ENCODE data around the gene LPCAT3. TPM values are rescaled to one million over a fixed set of nuclear protein-coding genes. Genes with fewer than 3 reads are reported as not detected.

LPCAT3 gene
- total and polyA plus RNA-seq, 8 donors, result 15.0 to 116 (median 48.2) TPM

DNA sequence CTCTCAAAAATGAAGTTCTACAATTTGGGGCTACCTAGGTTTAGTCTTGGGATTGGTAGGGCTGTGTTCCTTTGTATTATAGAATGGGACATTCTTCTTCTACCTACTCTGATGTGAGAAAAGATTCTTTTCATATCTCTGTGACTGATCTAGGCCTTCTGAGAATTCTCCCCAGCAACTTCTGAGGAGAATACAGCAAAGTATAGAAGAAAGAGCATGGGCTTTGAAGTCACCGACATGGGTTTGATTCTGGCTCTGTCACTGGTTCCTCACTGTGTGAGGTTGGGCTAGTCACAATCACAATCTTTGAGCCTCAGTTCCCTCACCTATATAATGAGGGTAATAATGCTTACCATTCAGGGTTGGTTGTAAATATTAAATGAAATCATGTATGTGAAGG lies 85.5 kb downstream of the LPCAT3 start:
- TF ChIP-seq POLR2A (IDR thresholded peaks at IDR 0.05) (no peak), EP300 (IDR thresholded peaks at IDR 0.05) (no peak), POLR2AphosphoS5 (IDR thresholded peaks at IDR 0.05) (no peak)
- TF ChIP-seq, protein P1, sequence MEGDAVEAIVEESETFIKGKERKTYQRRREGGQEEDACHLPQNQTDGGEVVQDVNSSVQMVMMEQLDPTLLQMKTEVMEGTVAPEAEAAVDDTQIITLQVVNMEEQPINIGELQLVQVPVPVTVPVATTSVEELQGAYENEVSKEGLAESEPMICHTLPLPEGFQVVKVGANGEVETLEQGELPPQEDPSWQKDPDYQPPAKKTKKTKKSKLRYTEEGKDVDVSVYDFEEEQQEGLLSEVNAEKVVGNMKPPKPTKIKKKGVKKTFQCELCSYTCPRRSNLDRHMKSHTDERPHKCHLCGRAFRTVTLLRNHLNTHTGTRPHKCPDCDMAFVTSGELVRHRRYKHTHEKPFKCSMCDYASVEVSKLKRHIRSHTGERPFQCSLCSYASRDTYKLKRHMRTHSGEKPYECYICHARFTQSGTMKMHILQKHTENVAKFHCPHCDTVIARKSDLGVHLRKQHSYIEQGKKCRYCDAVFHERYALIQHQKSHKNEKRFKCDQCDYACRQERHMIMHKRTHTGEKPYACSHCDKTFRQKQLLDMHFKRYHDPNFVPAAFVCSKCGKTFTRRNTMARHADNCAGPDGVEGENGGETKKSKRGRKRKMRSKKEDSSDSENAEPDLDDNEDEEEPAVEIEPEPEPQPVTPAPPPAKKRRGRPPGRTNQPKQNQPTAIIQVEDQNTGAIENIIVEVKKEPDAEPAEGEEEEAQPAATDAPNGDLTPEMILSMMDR (IDR thresholded peaks at IDR 0.05), result no peak
- Histone ChIP-seq H3K27me3 (no peaks in the 10 kb centered on the region), H3K27ac (peak overlapping the region in 4 of 5 donors; percentile 36 to 98 (median 74)), H3K4me3 (no peak overlapping the region), H3K9me3 (no peaks in the 10 kb centered on the region), H3K36me3 (peaks cover 20 to 44% (median 36%) of the 10 kb centered on the region in 4 donors), H3K4me1 (peaks cover 37 to 91% (median 69%) of the 10 kb centered on the region in 4 donors)
- no peak for DNase-seq
- 49 to 76% (median 64%) methylated on average over 1 of the region's 1 CpG for WGBS, 5 donors
- intact Hi-C loops (cut with DNase I; ENCODE audit: low total_unique reads), result no loop called here

DNA sequence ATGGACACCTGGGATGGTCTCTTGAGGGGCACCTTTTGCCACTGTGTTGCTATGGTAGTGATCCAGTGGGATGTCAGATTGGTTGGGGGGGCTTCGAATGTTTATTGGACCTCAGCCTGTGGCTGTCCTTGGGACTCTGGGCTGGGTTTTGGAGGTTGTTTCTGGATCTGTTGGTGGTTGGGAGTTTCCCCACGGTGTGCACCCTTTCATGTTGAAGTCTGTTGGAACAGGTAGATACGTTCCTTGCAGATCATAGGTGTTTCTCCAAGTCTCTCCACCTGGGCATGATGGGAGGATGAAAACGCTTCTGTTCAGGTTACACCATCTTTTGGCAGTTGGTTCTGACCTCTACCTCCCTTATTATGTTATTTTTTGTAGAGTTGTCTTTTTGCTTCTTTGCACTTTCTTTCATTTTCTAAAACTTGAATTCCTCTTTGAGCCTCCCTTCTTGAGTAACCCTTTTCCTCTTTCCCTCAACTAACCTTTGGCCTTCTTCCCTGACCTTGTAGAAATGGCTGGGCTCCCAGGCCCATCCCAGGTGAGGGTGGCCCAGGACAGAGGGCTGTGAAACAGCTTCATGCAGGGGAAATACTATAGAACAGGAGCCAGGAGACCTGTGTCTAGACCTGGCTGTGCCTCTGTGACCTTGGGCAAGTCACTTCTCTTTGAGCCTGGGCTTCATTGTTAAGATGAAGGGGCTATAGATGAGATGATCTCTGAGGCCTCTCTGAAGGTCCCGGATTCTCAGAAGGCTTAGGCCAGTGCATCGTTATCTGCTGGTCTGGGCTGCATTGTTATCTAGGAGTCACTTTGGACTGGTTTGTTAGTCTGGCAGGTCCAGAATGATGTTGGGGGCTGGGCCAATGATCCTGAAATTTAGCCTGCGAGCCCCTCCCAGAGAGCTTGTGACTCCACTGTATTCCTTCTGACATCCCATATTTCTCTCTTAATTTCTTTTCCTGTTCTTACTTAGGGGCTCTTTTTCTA lies 88.5 kb downstream of the LPCAT3 start:
- peaks cover 9 to 22% (median 16%) of the 10 kb centered on the region in 4 donors for H3K36me3 ChIP-seq
- H3K9me3 ChIP-seq, result no peaks in the 10 kb centered on the region
- no peak for DNase-seq
- H3K4me3 ChIP-seq, result peak overlapping the region; percentile 64 to 95 (median 86)
- no peaks in the 10 kb centered on the region for H3K27me3 ChIP-seq
- intact Hi-C loops (cut with DNase I; ENCODE audit: low total_unique reads), result no loop called here
- H3K27ac ChIP-seq, result peak overlapping the region; percentile 90 to 99 (median 97)
- TF ChIP-seq POLR2A (IDR thresholded peaks at IDR 0.05), result no peak
- TF ChIP-seq EP300 (IDR thresholded peaks at IDR 0.05), result no peak
- TF ChIP-seq, protein P1 (IDR thresholded peaks at IDR 0.05), result no peak
- TF ChIP-seq POLR2AphosphoS5 (IDR thresholded peaks at IDR 0.05), result no peak
- 32 to 39% (median 34%) methylated on average over 7 of the region's 7 CpGs for WGBS, 5 donors
- peaks cover 52 to 89% (median 74%) of the 10 kb centered on the region in 4 donors for H3K4me1 ChIP-seq

DNA sequence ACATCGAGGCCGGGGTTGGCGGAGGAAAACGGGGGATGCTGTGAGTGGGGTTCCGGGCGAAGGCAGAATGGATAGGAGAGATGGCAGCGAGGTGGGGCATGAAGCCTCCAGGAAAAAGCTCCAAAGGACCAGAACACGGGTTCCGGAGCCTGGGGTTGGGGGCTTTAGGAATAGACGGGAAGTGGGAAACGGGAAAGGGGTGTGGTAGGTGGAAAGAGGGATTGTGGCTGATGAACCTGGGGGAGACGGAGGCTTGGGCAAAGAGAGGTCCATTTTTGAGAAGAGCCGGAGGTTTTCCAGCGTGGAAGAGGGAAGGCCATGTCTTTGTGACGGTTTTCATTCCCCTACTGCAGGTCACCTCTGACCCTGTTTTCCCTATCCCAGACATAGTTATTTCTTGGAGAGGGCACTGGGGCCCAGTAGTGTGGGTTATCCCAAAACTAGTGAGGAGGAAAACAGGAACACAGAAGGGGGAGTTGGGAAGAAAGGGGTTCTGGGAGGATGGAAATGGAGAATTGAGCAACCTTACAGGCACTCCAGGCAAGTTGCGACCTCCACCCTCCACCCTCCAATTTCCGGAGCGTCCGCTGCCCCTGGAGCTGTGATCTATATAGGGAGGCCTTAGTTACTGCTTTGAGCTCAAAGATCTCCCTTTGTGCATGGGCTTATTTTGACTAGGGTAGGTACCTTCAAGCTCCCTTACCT lies 89.4 kb downstream of the LPCAT3 start:
- WGBS, 5 donors, result 5 to 13% (median 9%) methylated on average over 19 of the region's 19 CpGs
- no peaks in the 10 kb centered on the region for H3K27me3 ChIP-seq
- intact Hi-C loops (cut with DNase I; ENCODE audit: low total_unique reads), result no loop called here
- H3K4me1 ChIP-seq, result peaks cover 56 to 89% (median 77%) of the 10 kb centered on the region in 4 donors
- H3K4me3 ChIP-seq, result peak overlapping the region; percentile 64 to 95 (median 86)
- peak overlapping the region; percentile 90 to 99 (median 97) for H3K27ac ChIP-seq
- no peak for TF ChIP-seq POLR2A (IDR thresholded peaks at IDR 0.05)
- TF ChIP-seq POLR2AphosphoS5 (IDR thresholded peaks at IDR 0.05), result no peak
- no peak for TF ChIP-seq EP300 (IDR thresholded peaks at IDR 0.05)
- TF ChIP-seq, protein P1 (IDR thresholded peaks at IDR 0.05), result no peak
- DNase-seq, result no peak
- H3K36me3 ChIP-seq, result peaks cover 0 to 13% (median 7%) of the 10 kb centered on the region in 4 donors
- no peaks in the 10 kb centered on the region for H3K9me3 ChIP-seq

DNA sequence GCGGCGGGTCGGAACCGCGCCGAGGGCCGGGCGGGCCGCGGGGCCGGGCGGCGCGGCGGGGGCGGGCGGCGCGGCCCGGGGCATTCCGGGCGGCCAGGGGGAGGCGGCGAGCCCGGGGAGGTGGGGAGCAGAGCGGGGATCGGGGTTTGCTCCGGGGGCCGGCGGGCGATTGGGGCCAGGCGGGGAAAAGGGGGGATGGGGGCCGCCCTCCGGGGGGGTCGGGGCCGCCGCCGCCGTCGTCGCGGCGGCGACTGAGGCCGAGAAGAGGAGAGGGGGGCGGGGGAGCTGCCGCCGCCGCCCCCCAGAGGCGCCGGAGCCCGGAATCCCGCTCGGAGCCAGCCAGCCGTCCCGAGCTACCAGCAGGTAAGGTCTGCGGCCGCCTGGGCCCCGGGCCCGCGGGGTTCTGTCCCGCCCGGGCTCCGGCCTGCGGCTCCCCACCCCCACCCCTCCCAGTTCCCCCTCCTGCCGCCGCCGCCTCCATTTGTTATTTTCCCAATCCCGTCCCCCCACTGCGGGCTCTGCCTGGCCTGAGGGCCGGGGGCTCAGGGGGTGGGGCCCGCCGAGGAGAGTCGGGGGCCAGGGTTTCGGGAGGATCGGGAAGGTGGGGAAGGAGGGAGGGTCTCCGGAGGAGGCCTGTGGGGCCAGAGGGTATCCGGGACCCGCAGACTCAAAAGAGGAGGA lies 90.1 kb downstream of the LPCAT3 start:
- TF ChIP-seq POLR2AphosphoS5 (IDR thresholded peaks at IDR 0.05) (no peak), POLR2A (IDR thresholded peaks at IDR 0.05) (no peak), EP300 (IDR thresholded peaks at IDR 0.05) (no peak)
- TF ChIP-seq, protein P1 (IDR thresholded peaks at IDR 0.05), result no peak
- Histone ChIP-seq H3K27ac (peak overlapping the region; percentile 90 to 99 (median 97)), H3K9me3 (no peaks in the 10 kb centered on the region), H3K27me3 (no peaks in the 10 kb centered on the region), H3K36me3 (peaks cover 0 to 9% (median 3%) of the 10 kb centered on the region in 4 donors), H3K4me3 (peak overlapping the region; percentile 64 to 95 (median 86)), H3K4me1 (peaks cover 51 to 89% (median 72%) of the 10 kb centered on the region in 4 donors)
- 0 to 1% (median 1%) methylated on average over 14 to 73 of the region's 79 CpGs for WGBS, 5 donors
- intact Hi-C loops (cut with DNase I; ENCODE audit: low total_unique reads), result no loop called here
- DNase-seq, result peak in 1 of 2 donors; percentile 69

Measured in stomach (tissue), 9 donors.